Ecto neural progenitor cell (in vitro differentiated cells): ENCODE results near the gene ADIRF.
"Not testable (repeated sequence)": the region's sequence is repeated elsewhere in the genome, so short reads cannot be mapped to it uniquely, and the experiment has no call there.

Source experiments
- DNase-seq: peaks from one replicate; pipeline ENCODE4 v3.0.0-alpha.2; 2018; ENCODE audit warnings: low spot score

The ADIRF gene

DNA sequence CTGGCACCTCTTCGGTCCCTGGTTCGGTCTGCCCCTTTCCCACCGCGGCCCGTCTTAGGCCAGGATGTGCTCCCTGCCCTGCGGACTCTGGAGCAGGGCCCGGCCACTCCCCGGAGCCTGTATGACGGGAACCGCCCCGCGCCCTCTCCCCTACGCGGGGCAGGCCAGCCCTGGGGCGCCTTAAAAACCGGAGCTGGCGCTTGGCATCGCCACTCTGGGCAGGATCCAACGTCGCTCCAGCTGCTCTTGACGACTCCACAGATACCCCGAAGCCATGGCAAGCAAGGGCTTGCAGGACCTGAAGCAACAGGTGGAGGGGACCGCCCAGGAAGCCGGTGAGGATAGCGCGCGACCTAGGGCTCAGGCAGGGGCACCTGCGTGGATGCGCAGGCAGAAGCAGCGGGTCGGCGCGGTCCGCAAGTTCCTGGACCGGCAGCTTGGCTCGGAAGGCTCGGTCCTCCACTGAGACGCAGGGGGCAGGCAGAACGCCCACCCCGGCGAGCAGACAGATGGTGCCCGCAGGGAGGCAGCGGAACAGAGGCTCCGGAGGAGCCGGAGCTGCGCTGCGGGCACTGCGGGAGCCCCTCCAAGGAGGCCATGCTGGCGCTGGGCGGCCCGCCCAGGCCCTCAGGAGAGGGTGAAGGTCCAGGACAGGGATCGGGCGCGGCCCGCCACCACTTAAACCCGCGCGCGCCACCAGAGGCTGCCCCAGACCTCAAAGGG, at the start of gene ADIRF:
Gene ADIRF (plus strand): TSS at position 212 of the 723 bp plus-strand sequence. CDS start 63 bp downstream, at position 275.
- peak; percentile 46 for DNase-seq

DNA sequence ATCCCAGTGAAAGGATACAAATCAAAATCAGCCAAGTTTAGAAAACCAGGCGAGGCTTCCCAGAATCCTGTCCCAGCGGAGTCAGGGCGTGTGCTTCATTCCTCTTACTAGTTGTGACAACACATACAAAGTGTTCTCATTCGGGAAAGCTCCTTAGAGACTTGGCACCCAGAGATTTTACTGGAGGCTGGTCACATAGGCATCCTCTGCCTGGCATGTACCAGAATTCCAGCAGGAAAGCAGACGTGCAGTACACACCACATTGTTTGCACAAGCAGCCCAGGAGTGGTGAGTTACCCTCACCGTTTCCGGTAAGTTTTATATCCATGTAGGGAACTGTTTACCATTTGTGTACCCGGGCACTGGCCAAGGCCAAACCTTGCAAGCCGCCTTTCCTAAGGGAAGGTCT, 45.7 kb upstream of the ADIRF start:
- DNase-seq: no peak

DNA sequence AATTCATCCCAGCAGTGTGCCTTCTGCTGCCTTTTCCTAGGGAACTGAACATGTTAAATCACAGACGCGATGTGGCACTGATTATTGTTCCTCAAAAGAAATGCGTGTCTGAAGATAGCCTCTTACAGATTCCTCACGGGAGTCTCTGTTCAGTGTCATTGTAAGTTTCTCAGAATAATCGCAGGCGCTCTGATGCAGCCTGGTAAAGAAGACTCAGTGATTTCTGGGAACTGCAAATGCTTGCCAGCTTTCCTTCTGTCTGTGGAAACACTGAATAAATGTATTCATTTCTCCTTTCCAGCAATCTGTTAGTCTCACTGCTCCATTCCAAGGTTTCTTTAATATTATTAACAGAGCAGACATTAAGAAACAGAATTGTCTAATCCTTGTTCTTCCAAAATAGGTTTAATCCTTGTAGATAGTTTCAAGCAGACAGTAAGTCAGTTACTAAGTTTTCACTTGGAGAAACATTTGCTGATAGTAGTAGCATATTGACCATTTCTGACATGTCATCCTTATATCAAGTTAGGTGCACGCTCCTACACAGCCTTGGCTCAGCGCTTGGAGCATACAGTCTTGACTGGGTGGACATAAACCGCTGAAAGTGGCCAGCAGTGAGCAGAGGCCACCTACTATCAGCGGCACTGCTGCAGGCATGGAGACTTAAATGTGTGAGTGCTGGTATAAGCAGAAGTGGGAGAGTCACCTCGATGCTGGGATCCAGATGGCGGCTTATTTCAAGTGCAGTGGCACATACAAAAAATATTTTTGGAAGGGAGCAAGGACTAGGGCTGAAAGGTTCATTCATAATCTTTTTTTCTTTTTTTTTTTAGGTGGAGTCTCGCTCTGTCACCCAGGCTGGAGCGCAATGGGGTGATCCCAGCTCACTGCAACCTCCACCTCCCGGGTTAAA, 38.6 kb upstream of the ADIRF start:
- DNase-seq: no peak

DNA sequence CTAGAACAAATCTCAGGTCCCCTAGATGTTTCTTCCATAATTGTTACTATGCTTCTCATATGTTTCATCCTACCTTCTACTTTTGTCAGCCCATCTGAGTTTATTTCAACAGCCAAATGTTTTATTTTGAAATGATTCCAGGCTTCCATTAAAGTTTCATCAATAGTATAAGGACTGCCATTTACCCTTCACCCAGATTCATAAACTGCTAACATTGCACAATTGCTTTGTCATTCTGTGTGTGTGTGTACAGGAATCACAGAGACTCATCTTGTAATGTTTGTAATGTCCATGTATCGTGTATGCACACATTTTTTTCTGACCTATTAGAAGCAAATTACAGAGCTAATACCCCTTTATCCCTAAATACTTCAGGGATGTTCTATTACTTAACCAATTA, 36.4 kb upstream of the ADIRF start:
- DNase-seq: no peak

DNA sequence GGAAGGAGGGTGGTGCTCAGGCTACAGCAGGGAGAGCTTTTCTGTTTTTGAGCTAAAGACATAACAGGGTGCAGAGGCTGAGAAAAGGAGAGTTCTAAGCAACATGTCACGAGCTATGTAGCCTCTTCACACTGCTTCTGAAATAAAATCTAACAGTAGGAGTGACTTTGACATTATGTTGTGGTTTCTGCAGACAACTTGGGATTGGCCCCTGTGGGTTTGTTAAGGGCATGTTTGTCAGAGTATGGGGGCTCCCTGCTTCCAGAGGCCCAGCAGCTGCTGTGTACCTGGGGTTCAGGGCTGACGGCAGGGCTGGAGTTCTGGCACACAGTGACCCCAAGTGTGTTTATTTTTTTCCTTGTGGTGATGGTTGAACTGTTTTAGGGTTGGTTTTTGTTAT, 35.6 kb upstream of the ADIRF start:
- no peak for DNase-seq

DNA sequence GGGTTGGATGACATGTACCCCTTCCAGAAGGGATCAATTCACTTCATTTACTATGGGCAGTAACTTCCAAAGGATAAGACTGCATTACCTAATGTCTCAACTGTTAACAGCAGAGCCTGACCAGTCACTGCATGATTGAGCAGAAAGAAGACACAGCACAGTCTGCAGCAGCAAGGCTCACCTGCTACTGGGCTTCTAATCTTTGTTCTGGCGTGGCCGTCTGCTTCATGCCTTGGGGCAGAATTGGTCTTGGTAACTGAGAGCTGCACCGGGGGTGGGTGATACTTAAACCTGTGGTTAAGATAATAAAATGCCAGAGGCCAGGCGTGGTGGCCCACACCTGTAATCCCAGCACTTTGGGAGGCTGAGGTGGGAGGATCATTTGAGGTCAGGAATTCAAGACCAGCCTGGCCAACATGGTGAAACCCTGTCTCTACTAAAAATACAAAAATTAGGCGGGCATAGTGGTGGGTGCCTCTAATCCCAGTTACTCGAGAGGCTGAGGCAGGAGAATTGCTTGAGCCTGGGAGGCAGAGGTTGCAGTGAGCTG, 34.0 kb upstream of the ADIRF start:
- not testable (repeated sequence) for DNase-seq

DNA sequence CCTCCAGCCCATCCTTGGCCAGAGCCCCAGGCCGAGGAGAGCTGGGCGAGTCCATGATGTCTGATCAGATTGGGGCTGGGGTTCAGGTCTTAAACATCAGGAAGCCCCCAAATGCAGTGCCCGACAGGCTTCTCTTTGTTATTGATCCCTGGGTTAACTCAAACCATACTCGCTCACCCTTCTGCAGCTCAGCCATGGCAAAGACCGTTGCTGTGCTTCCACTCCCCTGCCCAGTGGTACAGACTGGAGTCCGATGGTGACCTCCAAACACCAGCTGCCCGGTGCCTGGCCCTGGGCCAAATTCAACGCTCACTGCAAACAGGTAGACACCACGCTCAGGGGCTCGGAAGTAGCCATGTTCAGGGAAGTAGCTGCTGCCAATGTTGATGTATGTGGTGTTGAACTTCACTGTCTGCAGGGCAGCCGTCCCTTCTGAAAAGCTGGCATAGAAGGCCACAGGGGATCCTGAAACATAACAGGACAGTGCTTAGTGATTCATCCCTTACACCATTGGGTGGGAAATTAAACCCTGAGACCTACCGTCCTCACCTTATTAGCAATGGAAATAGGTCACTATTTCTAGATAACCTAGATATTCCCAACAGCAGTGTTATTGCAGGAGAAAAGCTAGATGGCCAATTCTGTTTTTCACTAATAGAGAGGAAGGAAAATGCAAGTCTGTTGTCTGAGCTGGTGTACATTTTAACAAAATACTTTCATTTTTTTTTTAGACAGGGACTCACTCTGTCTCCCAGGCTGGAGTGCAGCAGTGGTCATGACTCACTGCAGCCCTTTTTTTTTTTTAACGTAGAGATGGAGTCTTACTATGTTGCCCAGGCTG, 31.4 kb upstream of the ADIRF start:
- DNase-seq: no peak

DNA sequence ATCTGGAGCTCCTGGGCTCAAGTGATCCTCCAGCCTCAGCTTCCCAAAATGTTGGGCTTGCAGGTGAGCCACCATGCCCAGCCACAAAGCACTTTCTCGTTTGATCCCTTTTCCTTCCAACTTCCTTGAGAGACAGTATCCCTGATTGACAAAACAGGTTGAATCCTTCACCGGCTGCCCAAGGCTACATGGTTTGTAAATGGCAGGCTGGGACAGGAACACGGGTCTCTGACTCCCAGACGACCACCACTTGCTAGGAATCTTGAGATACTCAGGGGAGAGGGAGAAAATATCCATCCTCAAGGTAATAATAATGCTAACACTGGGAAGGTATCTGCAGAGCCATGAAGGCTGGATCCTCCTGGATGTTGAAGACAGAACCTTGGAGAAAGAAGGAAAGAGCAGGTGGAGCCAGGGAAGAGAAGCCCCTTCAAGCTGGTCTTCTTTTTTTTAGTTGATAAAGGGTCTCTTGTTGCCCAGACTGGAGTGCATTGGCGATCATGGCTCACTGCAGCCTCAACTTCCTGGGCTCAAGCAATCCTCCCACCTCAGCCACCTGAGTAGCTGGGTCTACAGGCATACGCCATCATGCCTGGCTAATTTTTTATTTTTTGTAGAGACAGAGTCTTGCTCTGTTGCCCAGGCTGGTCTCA, 30.7 kb upstream of the ADIRF start:
- no peak for DNase-seq

DNA sequence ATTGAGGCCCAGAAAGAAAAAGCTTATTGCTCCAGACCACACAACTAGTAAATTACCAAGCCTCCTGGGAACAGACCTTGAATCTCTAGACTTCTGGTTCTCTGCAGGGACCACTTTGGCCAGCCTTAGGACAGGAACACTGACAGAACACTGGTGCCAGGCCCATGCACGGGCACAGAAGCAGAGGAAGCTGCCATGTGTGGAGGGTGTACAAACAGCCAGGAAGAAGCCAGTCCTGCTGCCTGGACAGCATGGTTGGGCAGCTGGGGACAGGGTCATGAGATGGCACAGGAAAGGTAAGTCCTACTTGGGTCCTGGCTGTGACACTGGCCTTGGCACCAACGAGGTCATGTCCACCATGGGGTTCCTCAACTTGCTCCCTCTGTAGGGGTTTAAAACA, 30.0 kb upstream of the ADIRF start:
- DNase-seq: no peak

DNA sequence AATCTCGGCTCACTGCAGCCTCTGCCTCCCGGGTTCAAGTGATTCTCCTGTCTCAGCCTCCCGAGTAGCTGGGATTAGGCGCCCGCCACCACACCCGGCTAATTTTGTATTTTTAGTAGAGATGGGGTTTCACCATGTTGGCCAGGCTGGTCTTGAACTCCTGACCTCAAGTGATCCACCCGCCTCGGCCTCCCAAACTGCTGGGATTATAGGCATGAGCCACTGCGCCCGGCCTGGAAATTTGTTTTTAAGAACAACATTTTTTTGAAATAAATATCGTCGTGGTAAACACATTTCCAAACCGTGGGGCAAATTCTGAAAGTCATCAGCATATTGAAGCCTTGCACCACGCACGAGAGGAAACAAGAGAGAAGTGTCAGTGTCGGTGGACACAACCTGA, 28.2 kb upstream of the ADIRF start:
- DNase-seq: not testable (repeated sequence)

DNA sequence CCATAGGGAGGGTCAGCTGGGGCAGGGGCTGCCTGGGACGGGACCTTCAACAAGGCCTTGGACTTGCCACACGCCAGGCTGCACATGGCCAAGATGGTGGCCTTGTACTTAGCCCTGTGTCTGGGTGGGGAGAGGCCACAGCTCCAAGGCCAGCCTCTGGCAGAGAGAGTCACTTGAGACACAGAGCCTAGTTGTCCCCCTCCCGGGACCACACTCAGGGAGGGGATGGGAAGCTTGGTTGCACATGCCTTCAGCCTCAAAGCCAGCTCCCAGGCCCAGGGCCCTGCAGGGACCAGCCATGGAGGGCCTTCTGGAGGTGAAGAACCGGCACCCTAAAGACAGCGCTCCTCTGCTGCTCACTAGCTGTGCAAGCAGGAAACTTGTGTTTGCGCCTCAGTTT, 27.6 kb upstream of the ADIRF start:
- no peak for DNase-seq

DNA sequence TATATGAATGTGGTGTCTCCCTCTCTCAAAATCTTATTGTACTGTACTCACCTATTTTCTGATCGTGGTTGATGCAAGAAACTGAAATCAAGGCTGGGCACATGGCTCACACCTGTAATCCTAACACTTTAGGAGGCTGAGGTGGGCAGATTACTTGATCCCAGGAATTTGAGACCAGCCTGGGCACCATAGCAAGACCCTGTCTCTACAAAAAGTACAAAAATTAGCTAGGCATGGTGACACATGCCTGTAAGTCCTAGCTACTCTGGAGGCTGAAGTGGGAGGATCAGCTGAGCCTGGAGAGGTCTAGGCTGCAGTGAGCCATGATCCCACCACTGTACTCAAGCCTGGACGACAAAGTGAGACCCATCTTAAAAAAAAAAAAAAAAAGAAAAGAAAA, 26.9 kb upstream of the ADIRF start:
- DNase-seq: no peak

DNA sequence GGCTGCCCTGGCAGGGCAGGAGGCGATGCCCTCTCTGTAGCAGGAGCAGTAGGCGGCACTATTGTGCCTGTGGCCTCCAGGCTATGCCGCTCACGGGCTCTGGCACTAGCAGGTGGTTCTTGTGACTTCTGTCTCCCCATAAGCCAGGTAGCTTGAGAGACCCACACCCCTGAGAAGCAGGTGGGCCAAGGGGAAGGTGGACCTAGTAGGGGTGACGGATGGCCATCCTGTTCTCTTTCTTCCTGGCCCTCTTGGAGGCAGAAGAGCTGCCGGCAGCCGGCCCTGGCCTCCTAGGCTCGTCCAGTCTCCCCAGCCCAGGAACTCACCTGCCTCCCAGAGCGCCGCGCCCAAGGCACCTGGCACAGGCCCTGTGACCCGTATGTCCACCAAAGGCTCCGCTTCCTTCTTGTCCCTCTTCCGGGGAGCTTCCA, 26.3 kb upstream of the ADIRF start:
- DNase-seq: no peak

DNA sequence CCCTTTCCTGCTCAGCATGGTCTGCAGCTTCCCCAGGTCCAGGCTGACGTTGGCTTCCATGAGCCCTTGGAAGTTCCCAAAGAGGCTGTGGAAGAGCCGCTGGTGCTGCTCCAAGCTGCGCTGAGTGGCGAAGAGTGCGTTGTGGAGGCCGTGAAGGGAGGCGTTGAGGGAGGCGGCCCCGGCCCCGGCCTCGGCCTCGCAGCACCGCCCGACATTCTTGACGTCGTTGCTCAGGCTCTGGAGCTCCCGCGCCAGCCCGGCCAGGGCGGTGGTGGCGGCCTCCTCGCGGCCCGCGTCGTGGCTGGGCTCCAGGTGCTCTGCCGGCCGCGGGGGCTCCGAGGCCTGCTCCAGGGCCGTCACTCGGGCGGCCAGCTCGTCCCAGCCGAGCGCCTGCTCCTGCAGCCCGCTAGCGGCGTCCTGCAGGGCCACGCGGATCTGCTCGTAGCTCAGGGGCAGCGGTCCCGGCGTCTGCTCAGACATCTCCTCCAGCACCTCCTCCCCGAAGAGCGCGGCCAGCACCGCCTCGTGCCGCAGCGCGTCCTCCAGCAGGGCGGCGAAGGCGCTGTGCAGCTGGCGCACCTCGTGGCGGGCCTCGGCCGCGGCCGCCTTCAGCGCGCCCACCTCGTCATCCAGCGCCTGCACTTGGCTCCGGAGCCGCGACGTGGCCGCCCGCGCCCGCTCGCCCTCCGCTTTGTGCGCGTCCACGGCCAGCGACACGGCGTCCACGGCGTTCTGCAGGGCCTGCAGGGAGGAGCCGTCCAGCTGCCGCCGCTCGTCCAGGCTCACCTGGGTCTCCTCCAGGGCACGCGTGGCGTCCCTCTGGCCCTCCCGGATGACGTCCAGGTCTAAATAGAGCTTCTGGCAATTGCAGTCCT, 25.6 kb upstream of the ADIRF start:
- DNase-seq: no peak

DNA sequence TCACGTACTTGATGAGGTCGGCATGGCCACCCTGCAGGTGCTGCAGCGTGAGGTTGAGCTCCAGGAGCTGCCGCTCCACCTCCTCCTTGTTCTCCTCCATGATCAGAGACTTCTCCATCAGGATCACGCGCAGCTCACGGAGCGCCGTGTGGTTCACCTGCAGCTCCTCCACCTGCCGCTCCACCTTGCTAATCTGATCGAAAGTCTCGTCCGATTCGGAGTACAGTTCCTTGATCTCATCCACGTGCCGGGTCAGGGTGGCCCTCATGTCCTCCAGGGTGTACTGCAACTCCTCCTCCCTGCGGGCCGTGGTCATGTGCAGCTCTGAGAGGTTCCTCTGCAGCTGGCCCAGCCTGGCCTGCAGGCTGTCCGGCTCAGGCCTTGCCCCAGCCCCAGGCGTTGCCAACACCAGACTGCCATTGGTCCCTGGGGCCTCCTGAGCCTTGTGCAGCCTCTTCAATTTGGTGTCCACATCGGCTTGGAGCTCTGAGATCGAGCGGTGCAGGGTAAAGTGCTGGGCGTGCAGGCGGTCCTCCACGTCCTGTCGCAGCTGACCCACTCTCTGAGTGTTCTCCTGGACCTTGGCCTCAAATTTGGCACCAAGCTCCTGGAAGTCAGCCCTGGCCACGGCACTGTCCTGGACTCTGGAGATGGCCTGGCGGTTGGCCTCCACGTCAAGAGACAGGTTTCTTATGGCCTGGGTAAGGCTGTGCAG, 24.8 kb upstream of the ADIRF start:
- no peak for DNase-seq

DNA sequence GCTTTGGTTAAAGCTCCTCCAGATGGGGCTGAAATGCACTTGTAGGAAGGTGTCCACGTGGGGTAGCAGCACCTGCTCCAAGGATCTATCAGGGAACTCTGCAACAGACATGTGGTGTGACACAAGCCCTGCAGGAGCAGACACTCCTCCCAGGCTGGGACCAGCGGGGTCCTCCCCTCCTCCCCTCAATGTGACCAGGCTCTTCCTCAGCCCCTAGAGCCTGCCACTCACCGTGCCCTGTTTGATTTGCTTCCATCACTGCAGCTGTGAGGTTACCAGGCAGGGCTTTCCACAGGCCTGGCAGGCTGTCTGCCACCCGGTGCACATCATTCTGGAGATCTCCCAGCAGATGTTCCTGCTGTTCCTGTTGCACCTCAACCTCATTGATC, 24.3 kb upstream of the ADIRF start:
- no peak for DNase-seq

DNA sequence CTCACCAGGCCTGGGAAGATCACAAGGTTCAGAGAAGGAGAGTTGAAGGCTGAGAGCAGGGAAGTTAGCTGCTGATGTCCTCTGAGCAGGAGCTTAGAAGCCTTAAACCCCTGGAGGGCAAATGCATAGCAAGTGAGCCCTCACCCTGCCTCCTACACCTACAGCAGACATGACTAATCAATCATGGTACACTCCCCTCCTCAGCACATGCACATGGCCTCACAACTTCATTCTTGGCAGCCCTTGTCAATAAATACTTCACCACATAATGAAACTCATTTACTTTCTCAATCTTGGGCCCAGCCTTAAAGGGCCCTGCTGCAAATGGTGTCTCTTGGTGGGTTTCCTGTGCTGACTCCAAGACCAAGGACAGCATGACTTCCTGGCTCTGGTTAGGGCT, 23.8 kb upstream of the ADIRF start:
- DNase-seq: no peak

DNA sequence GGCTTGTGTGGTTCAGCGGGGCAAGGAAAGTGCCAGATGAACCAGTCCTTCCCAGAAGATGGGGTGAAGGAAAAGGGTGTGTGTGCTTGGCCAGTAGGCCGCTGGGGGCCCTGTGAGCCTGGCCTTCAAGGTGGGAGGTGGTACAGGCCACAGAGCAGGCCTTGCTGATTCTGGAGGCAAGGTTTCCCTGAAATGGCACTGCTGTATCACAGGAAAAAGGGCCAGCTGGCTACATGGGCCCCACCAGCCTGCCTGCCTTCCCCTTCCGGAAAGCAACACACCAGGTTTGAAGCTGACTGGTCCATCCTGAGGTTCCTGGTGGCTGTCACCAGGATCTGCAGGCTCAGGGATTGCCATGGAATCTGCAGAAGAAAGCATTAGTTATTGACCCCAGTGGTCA, 23.4 kb upstream of the ADIRF start:
- no peak for DNase-seq

DNA sequence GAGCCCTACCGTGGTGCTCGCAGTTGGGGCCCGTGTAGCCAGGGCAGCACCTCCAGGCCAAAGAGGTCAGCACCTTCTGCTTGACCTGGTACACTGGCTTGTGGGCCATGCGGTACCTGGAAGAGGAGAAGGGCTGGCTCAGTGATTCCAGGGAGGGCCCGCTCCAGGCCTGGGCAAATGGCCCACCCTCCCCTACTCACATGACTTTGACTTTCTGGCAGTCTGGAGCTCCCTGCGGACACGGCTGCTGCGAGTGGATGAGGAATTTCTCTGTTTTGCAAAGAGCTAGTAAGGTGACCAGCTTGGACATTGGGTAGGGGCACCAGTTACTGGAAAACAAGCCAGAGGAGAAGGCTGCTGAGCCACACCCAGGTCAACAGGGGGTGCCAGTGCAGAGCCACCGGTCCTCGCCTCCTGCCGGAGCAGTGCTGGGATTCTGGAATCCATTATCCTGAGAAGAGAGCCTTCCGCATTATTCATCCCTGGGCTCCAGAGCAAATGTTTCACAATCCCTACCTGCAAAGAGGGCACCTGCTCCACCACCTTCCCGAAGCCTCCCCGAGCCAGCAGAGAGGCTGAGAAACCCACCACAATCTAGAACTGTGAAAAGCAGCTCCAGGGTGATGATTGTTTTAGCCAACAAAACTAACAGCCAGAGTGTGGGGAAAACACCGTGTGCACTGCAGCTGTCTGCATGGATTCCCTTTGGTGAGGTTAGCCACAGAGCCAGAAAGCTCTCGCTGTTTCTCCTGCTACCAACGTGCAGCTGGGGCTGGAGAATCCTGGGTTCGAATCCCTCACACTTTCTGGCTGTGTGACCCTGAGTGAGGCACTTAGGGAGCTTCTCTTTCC, 22.7 kb upstream of the ADIRF start:
- DNase-seq: peak; percentile 65
